Neural progenitor cell (in vitro differentiated cells): Measurements from ENCODE around the gene FCMR. TPM values are rescaled to one million over a fixed set of nuclear protein-coding genes. Genes with fewer than 3 reads are reported as not detected.

Experiments
- DNase-seq: peaks from one replicate; pipeline ENCODE4 v3.0.0-alpha.2; 2016; ENCODE audit warnings: low spot score
- H2AFZ ChIP-seq: fragments of 200-600 bp; sonication (generic); replicated peaks from 2 replicates; pipeline ENCODE4 v1.6.1; 2016; ENCODE audit warnings: antibody characterized with exemption
- H3F3A ChIP-seq: fragments of 200-600 bp; sonication (generic); 2 replicates; pipeline ENCODE4 v1.6.1; 2016; ENCODE audit warnings: antibody characterized with exemption, low read depth
- H3K27ac ChIP-seq: fragments of 200-600 bp; sonication (generic); 2 replicates; pipeline ENCODE4 v1.5.1; 2016; ENCODE audit warnings: mild to moderate bottlenecking
- H3K27me3 ChIP-seq: fragments of 200-600 bp; sonication (generic); 2 replicates; pipeline ENCODE4 v1.6.1; 2016; ENCODE audit warnings: mild to moderate bottlenecking, moderate library complexity
- H3K36me3 ChIP-seq: fragments of 200-600 bp; sonication (generic); 2 replicates; pipeline ENCODE4 v1.5.1; 2016
- H3K4me1 ChIP-seq: fragments of 200-600 bp; sonication (generic); 2 replicates; pipeline ENCODE4 v1.6.1; 2016; ENCODE audit warnings: mixed run types
- H3K4me2 ChIP-seq: fragments of 200-600 bp; sonication (generic); 2 replicates; pipeline ENCODE4 v1.6.1; 2016
- H3K4me3 ChIP-seq: fragments of 200-600 bp; sonication (generic); 2 replicates; pipeline ENCODE4 v1.5.1; 2016
- H3K79me2 ChIP-seq: fragments of 200-600 bp; sonication (generic); 2 replicates; pipeline ENCODE4 v1.6.1; 2016; ENCODE audit warnings: low read depth
- H3K9ac ChIP-seq: fragments of 200-600 bp; sonication (generic); 2 replicates; pipeline ENCODE4 v1.6.1; 2016
- H3K9me3 ChIP-seq: fragments of 200-600 bp; sonication (generic); 2 replicates; pipeline ENCODE4 v1.5.1; 2016; ENCODE audit warnings: low read depth
- H4K20me1 ChIP-seq: fragments of 200-600 bp; sonication (generic); 2 replicates; pipeline ENCODE4 v1.6.1; 2016; ENCODE audit warnings: low read depth
- H3K27ac Mint-ChIP-seq: 3 replicates; pipeline ENCODE4 v1.8.0; 2021; ENCODE audit warnings: mixed read lengths
- H3K27me3 Mint-ChIP-seq: 2 replicates; pipeline ENCODE4 v1.8.0; 2022; ENCODE audit warnings: low read depth, mild to moderate bottlenecking, inconsistent platforms, moderate library complexity, mixed read lengths; ENCODE audit not compliant: insufficient read depth
- H3K36me3 Mint-ChIP-seq: 3 replicates; pipeline ENCODE4 v1.8.0; 2021; ENCODE audit warnings: mixed read lengths
- H3K4me1 Mint-ChIP-seq: 3 replicates; pipeline ENCODE4 v1.8.0; 2021; ENCODE audit warnings: mixed read lengths
- H3K4me3 Mint-ChIP-seq: 3 replicates; pipeline ENCODE4 v1.8.0; 2021; ENCODE audit warnings: mild to moderate bottlenecking, moderate library complexity, mixed read lengths
- H3K9me3 Mint-ChIP-seq: 3 replicates; pipeline ENCODE4 v1.8.0; 2020; ENCODE audit warnings: mixed read lengths
- EZH2 ChIP-seq: fragments of 200-600 bp; sonication (generic); IDR thresholded peaks from 2 replicates; pipeline ENCODE4 v1.6.1; 2017; ENCODE audit warnings: antibody characterized with exemption, mild to moderate bottlenecking, moderate library complexity
- EZH2phosphoT487 ChIP-seq: fragments of 200-600 bp; sonication (generic); IDR thresholded peaks from 2 replicates; pipeline ENCODE4 v1.6.1; 2017; ENCODE audit warnings: antibody characterized with exemption
- total RNA-seq: library from RNA; depleted of rRNA; stranded (reverse); fragments of >200 nt; gene quantifications from 2 replicates; pipeline ENCODE4 v1.2.3, GENCODE V29; 2015; ENCODE audit warnings: low replicate concordance
- TF ChIP-seq, protein P1 (sequence below): fragments of 200-600 bp; sonication (generic); IDR thresholded peaks from 2 replicates; pipeline ENCODE4 v1.5.1; 2017; ENCODE audit warnings: antibody characterized with exemption, mild to moderate bottlenecking

Gene FCMR
- total RNA-seq, 1 donor from 2014 or later: not detected

DNA sequence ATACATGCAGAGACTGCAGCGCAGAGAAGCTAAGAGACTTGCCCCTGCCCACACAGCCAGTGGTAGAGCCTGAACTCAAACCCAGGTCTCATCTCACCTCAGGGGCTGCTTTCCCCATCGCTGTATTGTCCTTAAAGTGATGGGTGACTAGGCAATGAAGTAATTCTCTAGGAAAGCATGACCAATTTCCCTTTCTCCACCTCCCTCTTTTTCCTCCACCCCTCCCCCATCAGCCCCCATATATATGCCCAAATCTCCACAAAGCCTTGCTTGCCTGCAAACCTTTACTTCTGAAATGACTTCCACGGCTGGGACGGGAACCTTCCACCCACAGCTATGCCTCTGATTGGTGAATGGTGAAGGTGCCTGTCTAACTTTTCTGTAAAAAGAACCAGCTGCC is 24.6 kb downstream of the FCMR start, which contains the start of gene IL24:
TSS of gene IL24 (plus strand) at position 269 of the 400 bp plus-strand sequence. CDS start 390 bp downstream, outside the sequence.
- no peaks in the 10 kb centered on the region for H3F3A ChIP-seq
- Mint-ChIP-seq H3K4me1 (peaks cover 5% of the 10 kb centered on the region), H3K27ac (no peak within 1 kb of the TSS), H3K36me3 (no peaks in the 10 kb centered on the region), H3K27me3 (peaks cover 2% of the 10 kb centered on the region), H3K4me3 (no peak within 1 kb of the TSS), H3K9me3 (no peaks in the 10 kb centered on the region)
- no peak within 1 kb of the TSS for H3K27ac ChIP-seq
- no peaks in the 10 kb centered on the region for H3K9me3 ChIP-seq
- no peaks in the 10 kb centered on the region for H3K79me2 ChIP-seq
- H3K9ac ChIP-seq: no peak within 1 kb of the TSS
- no peaks in the 10 kb centered on the region for H3K36me3 ChIP-seq
- no peak within 1 kb of the TSS for H3K4me3 ChIP-seq
- H3K27me3 ChIP-seq: no peaks in the 10 kb centered on the region
- no peaks in the 10 kb centered on the region for H3K4me1 ChIP-seq
- TF ChIP-seq EZH2phosphoT487: no peak
- TF ChIP-seq, protein P1, sequence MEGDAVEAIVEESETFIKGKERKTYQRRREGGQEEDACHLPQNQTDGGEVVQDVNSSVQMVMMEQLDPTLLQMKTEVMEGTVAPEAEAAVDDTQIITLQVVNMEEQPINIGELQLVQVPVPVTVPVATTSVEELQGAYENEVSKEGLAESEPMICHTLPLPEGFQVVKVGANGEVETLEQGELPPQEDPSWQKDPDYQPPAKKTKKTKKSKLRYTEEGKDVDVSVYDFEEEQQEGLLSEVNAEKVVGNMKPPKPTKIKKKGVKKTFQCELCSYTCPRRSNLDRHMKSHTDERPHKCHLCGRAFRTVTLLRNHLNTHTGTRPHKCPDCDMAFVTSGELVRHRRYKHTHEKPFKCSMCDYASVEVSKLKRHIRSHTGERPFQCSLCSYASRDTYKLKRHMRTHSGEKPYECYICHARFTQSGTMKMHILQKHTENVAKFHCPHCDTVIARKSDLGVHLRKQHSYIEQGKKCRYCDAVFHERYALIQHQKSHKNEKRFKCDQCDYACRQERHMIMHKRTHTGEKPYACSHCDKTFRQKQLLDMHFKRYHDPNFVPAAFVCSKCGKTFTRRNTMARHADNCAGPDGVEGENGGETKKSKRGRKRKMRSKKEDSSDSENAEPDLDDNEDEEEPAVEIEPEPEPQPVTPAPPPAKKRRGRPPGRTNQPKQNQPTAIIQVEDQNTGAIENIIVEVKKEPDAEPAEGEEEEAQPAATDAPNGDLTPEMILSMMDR: no peak
- TF ChIP-seq EZH2: no peak
- H2AFZ ChIP-seq: no peak within 1 kb of the TSS
- H4K20me1 ChIP-seq: no peaks in the 10 kb centered on the region
- no peak within 1 kb of the TSS for H3K4me2 ChIP-seq
- DNase-seq: no peak

DNA sequence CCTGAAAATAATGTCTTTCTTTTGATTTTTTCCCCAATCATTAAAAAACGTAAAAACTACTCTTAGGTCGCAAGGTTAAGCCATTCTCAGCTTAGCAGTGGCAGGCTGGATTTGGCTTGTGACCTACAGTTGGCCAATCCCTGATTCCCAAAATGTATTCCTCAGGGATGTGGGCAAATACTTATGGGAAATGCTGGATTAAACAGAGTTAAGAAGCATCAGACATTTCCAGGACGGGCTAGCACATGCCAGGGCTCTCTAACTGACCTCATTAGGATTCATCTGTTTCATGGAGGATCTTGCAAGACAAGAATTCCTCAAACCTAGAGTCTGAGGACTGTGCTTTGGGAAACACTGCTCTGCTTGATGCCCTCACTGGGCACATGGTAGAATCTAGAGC is 25.5 kb downstream of the FCMR start:
- Mint-ChIP-seq H3K27me3 (peaks cover 2% of the 10 kb centered on the region), H3K4me1 (peaks cover 5% of the 10 kb centered on the region), H3K4me3 (no peak overlapping the region), H3K9me3 (no peaks in the 10 kb centered on the region), H3K36me3 (no peaks in the 10 kb centered on the region), H3K27ac (no peak overlapping the region)
- Histone ChIP-seq H3K4me2 (no peak overlapping the region), H3K27me3 (no peaks in the 10 kb centered on the region), H3K27ac (no peak overlapping the region), H3K36me3 (no peaks in the 10 kb centered on the region), H3F3A (no peaks in the 10 kb centered on the region), H3K4me1 (no peaks in the 10 kb centered on the region), H3K9me3 (no peaks in the 10 kb centered on the region), H2AFZ (no peak overlapping the region), H4K20me1 (no peaks in the 10 kb centered on the region), H3K4me3 (no peak overlapping the region), H3K9ac (no peak overlapping the region), H3K79me2 (no peaks in the 10 kb centered on the region)
- TF ChIP-seq EZH2 (no peak), EZH2phosphoT487 (no peak)
- TF ChIP-seq, protein P1: no peak
- DNase-seq: no peak

DNA sequence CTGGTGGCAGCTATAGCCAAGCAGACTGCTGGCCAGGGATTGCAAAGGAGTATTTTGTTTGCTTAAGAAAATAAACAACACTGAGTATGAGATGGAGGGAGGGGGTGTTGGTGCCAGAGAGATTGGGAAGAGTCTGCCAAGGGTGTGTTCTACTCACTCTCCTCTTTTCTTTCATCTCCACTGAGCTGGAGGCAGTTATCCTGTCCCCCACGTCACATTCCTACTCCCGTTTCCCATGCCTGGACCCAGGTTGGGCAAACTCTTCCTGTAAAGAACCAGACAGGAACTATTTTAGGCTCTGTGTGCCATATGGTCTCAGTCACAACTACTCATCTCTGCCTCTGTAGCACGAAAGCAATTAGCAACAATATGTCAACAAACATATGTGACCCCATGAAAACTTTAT is 25.9 kb downstream of the FCMR start:
- H3K36me3 ChIP-seq: no peaks in the 10 kb centered on the region
- no peaks in the 10 kb centered on the region for H3K9me3 Mint-ChIP-seq
- H3K4me2 ChIP-seq: no peak overlapping the region
- H3K4me1 ChIP-seq: no peaks in the 10 kb centered on the region
- peaks cover 5% of the 10 kb centered on the region for H3K4me1 Mint-ChIP-seq
- H3F3A ChIP-seq: no peaks in the 10 kb centered on the region
- H3K36me3 Mint-ChIP-seq: no peaks in the 10 kb centered on the region
- H3K27ac ChIP-seq: no peak overlapping the region
- H3K79me2 ChIP-seq: no peaks in the 10 kb centered on the region
- no peak overlapping the region for H3K4me3 ChIP-seq
- DNase-seq: no peak
- H3K27me3 ChIP-seq: no peaks in the 10 kb centered on the region
- no peak overlapping the region for H3K27ac Mint-ChIP-seq
- peaks cover 3% of the 10 kb centered on the region for H3K27me3 Mint-ChIP-seq
- H2AFZ ChIP-seq: no peak overlapping the region
- H3K4me3 Mint-ChIP-seq: no peak overlapping the region
- no peaks in the 10 kb centered on the region for H4K20me1 ChIP-seq
- H3K9me3 ChIP-seq: no peaks in the 10 kb centered on the region
- no peak overlapping the region for H3K9ac ChIP-seq
- no peak for TF ChIP-seq EZH2phosphoT487
- TF ChIP-seq EZH2: no peak
- TF ChIP-seq, protein P1: no peak
